GM10248 (cell line): ENCODE results near the gene TADA3.

Experiments used
- CTCF ChIA-PET: fragments of 300-600 bp; sonication (Branson Sonifier 250); formaldehyde crosslinking; extraction: SDS; loops from one replicate; lab custom pipeline; 2021; ENCODE audit warnings: antibody characterized with exemption; lab: Yijun Ruan, JAX
- POLR2A ChIA-PET: fragments of 350-650 bp; sonication (Branson Sonifier 250); formaldehyde crosslinking; extraction: SDS; loops from one replicate; lab custom pipeline; 2020; ENCODE audit warnings: antibody characterized with exemption; lab: Yijun Ruan, JAX
- DNase-seq: peaks from one replicate; pipeline ENCODE4 v3.0.0; 2012; ENCODE audit errors: extremely low spot score
- CTCF ChIP-seq: IDR thresholded peaks from 2 replicates; pipeline ENCODE4 v1.5.1; 2012; ENCODE audit warnings: mild to moderate bottlenecking, low read depth; ENCODE audit errors: extremely low read depth, missing control alignments, control extremely low read depth

The TADA3 gene

GRCh38 chr3:9792405-9793160 lies at the start of gene TADA3, which contains the start of gene ARPC4:
Gene TADA3, minus strand, starts transcription at chr3:9792473. Its CDS starts 1,007 bp downstream, at chr3:9791466.
Gene ARPC4, plus strand, starts transcription at chr3:9793082. Its CDS starts 40 bp downstream, at chr3:9793122.
- no peak for TF ChIP-seq CTCF
- peak; percentile 94 for DNase-seq
- CTCF ChIA-PET = interaction anchor here (0.7 to 1.3 kb wide), 8 partner anchors 11 to 393 kb away, joined by 3 to 4 read pairs (median 3); partner anchors contain the start of gene OGG1
- POLR2A ChIA-PET = interaction anchor here (0.8 to 1.6 kb wide), 8 partner anchors 9 to 396 kb away, joined by 3 to 6 read pairs (median 4); partner anchors contain the start of gene OGG1

GRCh38 chr3:9841015-9841414 lies 48.7 kb upstream of the TADA3 start:
- POLR2A ChIA-PET = no interaction called here
- CTCF ChIA-PET = interaction anchor here (1.0 to 1.9 kb wide), 7 partner anchors 8 to 353 kb away, joined by 3 to 7 read pairs (median 4); partner anchors contain the start of gene CRELD1
- TF ChIP-seq CTCF = no peak
- no peak for DNase-seq

- ChIA-PET POLR2A (interaction anchor here (1.2 kb wide), 1 partner anchor 94 kb away, joined by 3 read pairs; the partner anchor contains the start of gene CRELD1), CTCF (interaction anchor here (1.1 to 1.3 kb wide), 2 partner anchors 31 to 41 kb away, joined by 3 read pairs; partner anchors contain the start of gene CIDEC)
- no peak for TF ChIP-seq CTCF
- no peak for DNase-seq
These were observed 46.6 kb upstream of the TADA3 start for GRCh38 chr3:9838856-9839255.

GRCh38 chr3:9837701-9838582 lies 45.7 kb upstream of the TADA3 start:
- ChIA-PET CTCF (interaction anchor here (1.1 kb wide), 1 partner anchor 42 kb away, joined by 3 read pairs; the partner anchor contains the start of gene CIDEC), POLR2A (interaction anchor here (1.2 kb wide), 1 partner anchor 95 kb away, joined by 3 read pairs; the partner anchor contains the start of gene CRELD1)
- no peak for DNase-seq
- no peak for TF ChIP-seq CTCF

GRCh38 chr3:9834520-9835380 lies 42.5 kb upstream of the TADA3 start:
- ChIA-PET CTCF (interaction anchor here (1.5 kb wide), 1 partner anchor 8 kb away, joined by 3 read pairs; no protein-coding TSS in a partner anchor), POLR2A (interaction anchor here (0.6 kb wide), 1 partner anchor 141 kb away, joined by 10 read pairs; no protein-coding TSS in a partner anchor)
- no peak for DNase-seq
- no peak for TF ChIP-seq CTCF
